ENCODE measurements around the gene SP1.

- peak in 1 of 2 donors; percentile 88 for TF ChIP-seq POLR2A (IDR thresholded peaks at IDR 0.05)
- TF ChIP-seq CTCF (IDR thresholded peaks at IDR 0.05) = no peak
These were observed 1.1 kb upstream of the SP1 start for GRCh38 chr12:53378724-53379388.

Data from adrenal gland (tissue), 5 donors.